Left lung (tissue), 14 donors: Measurements from ENCODE around the gene CNGA2. TPM values are rescaled to one million over a fixed set of nuclear protein-coding genes. Genes with fewer than 3 reads are reported as not detected.

ENCODE experiments used
- ATAC-seq: fragments of 200-7000 bp; cut with Tn5 transposase; one replicate; pipeline ENCODE4 v1.9.1; 2020; ENCODE audit warnings: moderate library complexity
- DNase-seq, 4 donors: peaks; one replicate each; pipeline ENCODE4 v3.0.0-alpha.2; 2013 to 2020
- H3K27ac ChIP-seq, 2 donors: fragments of 200-600 bp; sonication (generic) in 1 of 2; one replicate each; pipeline versions ENCODE4 v1.5.0 to v1.8.0; 2020 to 2021
- H3K27me3 ChIP-seq, 2 donors: fragments of 200-600 bp; sonication (generic) in 1 of 2; one replicate each; pipeline versions ENCODE4 v1.5.0 to v1.8.0; 2020 to 2021
- H3K36me3 ChIP-seq, 2 donors: fragments of 200-600 bp; sonication (generic) in 1 of 2; one replicate each; pipeline versions ENCODE4 v1.5.0 to v1.8.0; 2020 to 2021
- H3K4me1 ChIP-seq, 2 donors: fragments of 200-600 bp; one replicate each; pipeline ENCODE4 v1.8.0; 2021
- H3K4me3 ChIP-seq, 2 donors: fragments of 200-600 bp; sonication (generic) in 1 of 2; one replicate each; pipeline versions ENCODE4 v1.5.0 to v1.8.0; 2020 to 2021; ENCODE audit warnings: mild to moderate bottlenecking in 1 of 2
- H3K9me3 ChIP-seq, 2 donors: fragments of 200-600 bp; sonication (generic) in 1 of 2; one replicate each; pipeline versions ENCODE4 v1.5.0 to v1.8.0; 2020 to 2021
- intact Hi-C, 2 donors: fragments of 100-400 bp; cut with DNase I; formaldehyde crosslinking; loops; one replicate each; pipeline versions ENCODE4 v1.11.2 to v1.14.2; 2022
- long read RNA-seq, 12 donors: library from polyadenylated mRNA in 2 of 12; unstranded in 2 of 12; transcript quantifications; one replicate each; pipeline ENCODE4 v2.0.0 and lab custom pipeline, GENCODE V29; 2019 to 2026
- polyA plus RNA-seq, 6 donors: library from polyadenylated mRNA; unstranded; fragments of 120-200 nt; gene quantifications; one replicate each; pipeline ENCODE4 v1.2.1, GENCODE V29; 2013; ENCODE audit not compliant: insufficient read length in 6 of 6
- total RNA-seq, 2 donors: library from RNA; stranded (reverse); fragmentation: NEBNext Ultra II Directional; extraction: Animal tissue kit (Norgen Biotek cat#: 25700); gene quantifications; one replicate each; pipeline ENCODE4 v1.2.1, GENCODE V29; 2021
- TF ChIP-seq, protein P1 (sequence below), 2 donors: fragments of 200-600 bp; sonication (generic) in 1 of 2; IDR thresholded peaks; one replicate each; pipeline versions ENCODE4 v1.5.0 to v1.8.0; 2021; ENCODE audit warnings: antibody characterized with exemption in 2 of 2
- donor health status: DM: no; HTN: yes; CAD: no.
- donor health status: DM: no; HTN: no; CAD: no.

The CNGA2 gene
- total RNA-seq, result not detected
- not detected for polyA plus RNA-seq
- long read RNA-seq, donor 1, result 0 reads
- long read RNA-seq, donor 2, result 0 reads
- long read RNA-seq, donor 3, result 0 reads
- long read RNA-seq, donor 4, result 0 reads
- long read RNA-seq, donor 5, result 0 reads
- long read RNA-seq, donor 6, result 0 reads
- long read RNA-seq, donor 7, result 0 reads
- long read RNA-seq, donor 8, result 0 reads
- long read RNA-seq, donor 9, result 0 reads
- long read RNA-seq, donor 10, result 0 reads
- long read RNA-seq, donor 11, result 0 reads
- long read RNA-seq, donor 12, result 0 reads

DNA sequence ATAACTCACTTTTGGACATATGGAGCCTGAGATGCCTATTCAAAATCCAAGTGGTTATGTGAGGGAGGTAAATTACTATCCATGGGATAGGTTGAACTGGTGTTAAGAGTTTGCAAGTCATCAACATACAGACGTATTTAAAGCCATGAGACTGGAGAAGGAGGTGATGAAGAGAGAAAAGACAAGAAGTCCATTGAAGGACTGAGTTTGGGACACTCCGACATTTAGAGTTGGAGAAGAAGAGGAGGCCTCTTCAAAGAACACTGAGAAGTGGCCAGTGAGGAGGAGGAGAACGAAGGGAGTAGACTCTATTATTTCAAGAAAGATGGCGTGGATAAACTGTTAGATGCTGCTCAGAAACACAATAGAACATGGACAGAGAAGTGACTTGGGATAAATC, at the start of gene CNGA2:
CNGA2 (plus strand) TSS at position 301 of the 400 bp plus-strand sequence. CDS start 3,738 bp downstream, outside the sequence.
- ATAC-seq, result no peak
- no peak for DNase-seq
- Histone ChIP-seq H3K36me3 (no peaks in the 10 kb centered on the region), H3K27me3 (no peaks in the 10 kb centered on the region), H3K4me1 (no peaks in the 10 kb centered on the region), H3K27ac (no peak within 1 kb of the TSS), H3K9me3 (no peaks in the 10 kb centered on the region), H3K4me3 (no peak within 1 kb of the TSS)
- TF ChIP-seq, protein P1, sequence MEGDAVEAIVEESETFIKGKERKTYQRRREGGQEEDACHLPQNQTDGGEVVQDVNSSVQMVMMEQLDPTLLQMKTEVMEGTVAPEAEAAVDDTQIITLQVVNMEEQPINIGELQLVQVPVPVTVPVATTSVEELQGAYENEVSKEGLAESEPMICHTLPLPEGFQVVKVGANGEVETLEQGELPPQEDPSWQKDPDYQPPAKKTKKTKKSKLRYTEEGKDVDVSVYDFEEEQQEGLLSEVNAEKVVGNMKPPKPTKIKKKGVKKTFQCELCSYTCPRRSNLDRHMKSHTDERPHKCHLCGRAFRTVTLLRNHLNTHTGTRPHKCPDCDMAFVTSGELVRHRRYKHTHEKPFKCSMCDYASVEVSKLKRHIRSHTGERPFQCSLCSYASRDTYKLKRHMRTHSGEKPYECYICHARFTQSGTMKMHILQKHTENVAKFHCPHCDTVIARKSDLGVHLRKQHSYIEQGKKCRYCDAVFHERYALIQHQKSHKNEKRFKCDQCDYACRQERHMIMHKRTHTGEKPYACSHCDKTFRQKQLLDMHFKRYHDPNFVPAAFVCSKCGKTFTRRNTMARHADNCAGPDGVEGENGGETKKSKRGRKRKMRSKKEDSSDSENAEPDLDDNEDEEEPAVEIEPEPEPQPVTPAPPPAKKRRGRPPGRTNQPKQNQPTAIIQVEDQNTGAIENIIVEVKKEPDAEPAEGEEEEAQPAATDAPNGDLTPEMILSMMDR (IDR thresholded peaks at IDR 0.05), result no peak
- intact Hi-C loops, result no loop called here

DNA sequence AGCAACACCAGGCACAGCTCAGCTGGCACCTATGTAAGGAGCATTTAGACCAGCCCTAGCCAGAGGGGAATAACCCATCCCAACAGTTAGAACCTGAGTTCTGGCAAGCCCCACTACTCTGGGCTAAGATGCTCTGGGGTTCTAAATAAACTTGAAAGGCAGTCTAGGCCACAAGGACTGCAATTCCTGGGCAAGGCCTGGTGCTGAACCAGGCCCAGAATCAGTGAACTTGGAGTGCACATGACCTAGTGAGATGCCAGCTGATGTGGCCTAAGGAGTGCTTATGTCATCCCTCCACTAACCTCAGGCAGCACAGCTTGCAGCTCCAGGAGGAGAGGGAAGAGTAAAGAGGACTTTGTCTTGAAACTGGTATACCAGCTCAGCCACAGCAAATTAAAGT, 46.9 kb upstream of the CNGA2 start:
- no peaks in the 10 kb centered on the region for H3K9me3 ChIP-seq
- DNase-seq (no peak), ATAC-seq (no peak)
- TF ChIP-seq, protein P1 (IDR thresholded peaks at IDR 0.05), result no peak
- H3K27ac ChIP-seq, result no peak overlapping the region
- H3K4me1 ChIP-seq, result no peaks in the 10 kb centered on the region
- H3K36me3 ChIP-seq, result no peaks in the 10 kb centered on the region
- no peaks in the 10 kb centered on the region for H3K27me3 ChIP-seq
- intact Hi-C loops, result no loop called here
- no peak overlapping the region for H3K4me3 ChIP-seq

DNA sequence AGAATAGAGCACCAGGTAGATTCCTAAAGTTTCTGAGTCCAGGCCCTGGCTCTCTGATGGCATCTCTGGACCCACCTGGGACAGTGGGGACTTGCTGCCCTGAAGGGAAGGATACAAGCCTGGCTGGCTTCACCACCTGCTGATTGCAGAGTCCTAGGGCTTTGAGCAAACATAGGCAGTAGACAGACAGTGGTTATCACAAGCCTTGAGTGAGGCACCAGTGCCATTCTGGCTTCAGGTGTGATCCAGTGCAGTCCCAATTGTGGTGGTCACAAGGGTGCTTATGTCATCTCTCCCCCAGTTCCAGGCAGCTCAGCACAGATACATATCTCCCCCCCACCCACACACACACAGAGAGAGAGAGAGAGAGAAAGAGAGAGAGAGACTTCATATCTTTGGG, 45.9 kb upstream of the CNGA2 start:
- H3K4me1 ChIP-seq, result no peaks in the 10 kb centered on the region
- H3K9me3 ChIP-seq, result no peaks in the 10 kb centered on the region
- no peak overlapping the region for H3K4me3 ChIP-seq
- ATAC-seq (no peak), DNase-seq (no peak)
- TF ChIP-seq, protein P1 (IDR thresholded peaks at IDR 0.05), result no peak
- no peaks in the 10 kb centered on the region for H3K27me3 ChIP-seq
- no peak overlapping the region for H3K27ac ChIP-seq
- intact Hi-C loops, result no loop called here
- H3K36me3 ChIP-seq, result no peaks in the 10 kb centered on the region

DNA sequence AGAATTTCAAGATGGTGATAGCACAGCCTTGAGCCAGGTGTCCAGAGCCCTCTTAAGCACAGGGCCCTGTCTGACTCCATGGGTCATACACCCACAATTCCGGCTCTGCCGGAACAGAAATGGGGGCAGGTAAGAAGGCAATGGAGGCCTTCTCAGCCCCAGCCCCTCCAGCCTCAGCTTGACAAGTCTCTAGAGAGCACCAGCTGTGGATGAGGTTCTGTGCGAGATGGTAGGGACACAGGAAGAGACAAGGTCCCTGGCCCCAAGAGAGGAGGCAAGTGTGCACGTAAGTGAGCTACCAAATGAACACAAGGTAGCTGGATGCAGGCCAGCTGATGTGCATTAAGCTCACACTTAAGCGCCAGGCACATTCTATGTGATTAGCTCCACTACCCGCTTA, 41.7 kb upstream of the CNGA2 start:
- ATAC-seq, result no peak
- no peaks in the 10 kb centered on the region for H3K4me1 ChIP-seq

DNA sequence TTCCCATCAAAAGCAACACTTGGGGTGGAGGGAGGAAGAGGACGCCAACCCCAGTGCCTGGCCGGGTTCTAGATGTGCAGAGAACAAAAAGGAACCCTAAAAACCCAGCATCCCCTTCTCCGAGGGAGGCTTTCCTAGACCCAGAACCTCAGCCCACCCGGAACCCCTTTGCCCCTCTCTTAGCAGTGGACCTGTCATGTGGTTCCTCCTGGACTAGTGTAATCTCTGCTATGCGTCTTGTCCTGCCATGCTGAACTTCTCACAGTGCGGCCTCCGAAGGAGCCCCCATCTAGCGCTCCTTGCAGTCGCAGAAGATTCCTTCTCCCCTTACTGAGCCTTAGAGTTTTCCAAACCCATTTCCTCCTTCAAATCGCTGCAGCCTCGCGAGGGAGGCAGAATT, 40.4 kb upstream of the CNGA2 start:
- H3K4me3 ChIP-seq, result no peak overlapping the region
- no peaks in the 10 kb centered on the region for H3K36me3 ChIP-seq
- no peak for DNase-seq
- H3K27me3 ChIP-seq, result peaks cover 0 to 19% of the 10 kb centered on the region in 2 donors
- ATAC-seq, result no peak
- no peaks in the 10 kb centered on the region for H3K9me3 ChIP-seq
- H3K4me1 ChIP-seq, result no peaks in the 10 kb centered on the region
- intact Hi-C loops, result no loop called here
- TF ChIP-seq, protein P1 (IDR thresholded peaks at IDR 0.05), result no peak
- no peak overlapping the region for H3K27ac ChIP-seq

More for the DNA sequence above, 41.7 kb upstream of the CNGA2 start:
- Histone ChIP-seq H3K9me3 (no peaks in the 10 kb centered on the region), H3K36me3 (no peaks in the 10 kb centered on the region), H3K4me3 (no peak overlapping the region), H3K27me3 (peaks cover 0 to 19% of the 10 kb centered on the region in 2 donors), H3K27ac (no peak overlapping the region)
- no peak for DNase-seq
- TF ChIP-seq, protein P1 (IDR thresholded peaks at IDR 0.05), result no peak
- intact Hi-C loops, result no loop called here
